Endothelial cell of umbilical vein (primary cell): ENCODE measurements around the gene ERGIC1. TPM values are rescaled to one million over a fixed set of nuclear protein-coding genes. Genes with fewer than 3 reads are reported as not detected.

Source experiments
- BruUV-seq: library from RNA; stranded (reverse); fragments of 400-500 nt; replicated peaks from 2 replicates; lab custom pipeline; 2021; lab: Mats Ljungman, UMichigan
- CTCF ChIA-PET: fragments of 300-600, 350-600 bp; sonication (Branson Sonifier 250); formaldehyde crosslinking; loops from one replicate; lab custom pipeline; 2021; ENCODE audit warnings: antibody characterized with exemption, inconsistent platforms; lab: Charles Lee
- POLR2A ChIA-PET: fragments of 300-600, 350-600 bp; sonication (Branson Sonifier 250); formaldehyde crosslinking; loops from one replicate; lab custom pipeline; 2021; ENCODE audit warnings: antibody characterized with exemption, inconsistent platforms; lab: Charles Lee
- DNase-seq: peaks from one replicate; pipeline ENCODE4 v3.0.0-alpha.2; 2011; ENCODE audit warnings: low read depth, low spot score
- FAIRE-seq: peaks from 2 replicates; lab custom pipeline; 2011; peaks lifted over from hg19 to GRCh38; lab: Jason Lieb, UNC
- H2AFZ ChIP-seq: 2 replicates; pipeline ENCODE4 v1.6.0; 2012; ENCODE audit warnings: low read depth, low read length, control low read depth, inconsistent platforms
- H3K27ac ChIP-seq: 2 replicates; pipeline ENCODE4 v1.5.1; 2011; ENCODE audit warnings: low read depth, mild to moderate bottlenecking, control low read depth, low read length, moderate library complexity; ENCODE audit not compliant: insufficient read depth
- H3K27me3 ChIP-seq, 2 experiments: 2 replicates each; pipeline versions ENCODE4 v1.6.0 to v1.6.1; 2011; ENCODE audit warnings: low read length in 2 of 2, mixed read lengths in 1 of 2; ENCODE audit not compliant: control insufficient read depth in 2 of 2, insufficient read depth in 2 of 2
- H3K36me3 ChIP-seq, 2 experiments: 2 replicates in 1 of 2; 3 replicates in 1 of 2; pipeline ENCODE4 v1.5.1; 2011; ENCODE audit warnings: low read length in 2 of 2, mild to moderate bottlenecking in 1 of 2, moderate library complexity in 1 of 2; ENCODE audit not compliant: control insufficient read depth in 2 of 2, insufficient read depth in 2 of 2; ENCODE audit errors: extremely low read depth in 1 of 2
- H3K4me1 ChIP-seq: 3 replicates; pipeline ENCODE4 v1.5.1; 2011; ENCODE audit warnings: mild to moderate bottlenecking, low read length; ENCODE audit not compliant: control insufficient read depth, insufficient read depth; ENCODE audit errors: extremely low read depth
- H3K4me2 ChIP-seq: 2 replicates; pipeline ENCODE4 v1.6.1; 2011; ENCODE audit warnings: low read length, control low read depth, mixed read lengths; ENCODE audit not compliant: insufficient read depth
- H3K4me3 ChIP-seq, 3 experiments: fragments of 200-600 bp in 1 of 3; sonication (generic), shearing (Covaris generic) in 1 of 3; replicated peaks in 1 of 3; 2 replicates each; pipeline ENCODE4 v1.5.1; 2011 to 2016; ENCODE audit warnings: control low read depth in 3 of 3, low read length in 3 of 3, mild to moderate bottlenecking in 2 of 3, inconsistent platforms in 1 of 3, low read depth in 1 of 3, moderate library complexity in 1 of 3; ENCODE audit not compliant: insufficient read depth in 1 of 3
- H3K79me2 ChIP-seq: 2 replicates; pipeline ENCODE4 v1.6.0; 2012; ENCODE audit warnings: low read length, inconsistent platforms; ENCODE audit not compliant: control insufficient read depth, insufficient read depth
- H3K9ac ChIP-seq: replicated peaks from 2 replicates; pipeline ENCODE3; 2011; ENCODE audit warnings: low read length, control low read depth; ENCODE audit not compliant: insufficient read depth; ENCODE audit errors: extremely low read depth
- H3K9me1 ChIP-seq: replicated peaks from 3 replicates; pipeline ENCODE4 v1.6.0; 2011; ENCODE audit warnings: mild to moderate bottlenecking, low read length; ENCODE audit not compliant: control insufficient read depth, insufficient read depth; ENCODE audit errors: extremely low read depth
- H3K9me3 ChIP-seq: replicated peaks from 2 replicates; pipeline ENCODE4 v1.5.1; 2012; ENCODE audit warnings: low read length, inconsistent platforms; ENCODE audit not compliant: control insufficient read depth, insufficient read depth
- H4K20me1 ChIP-seq: replicated peaks from 2 replicates; pipeline ENCODE3; 2011; ENCODE audit warnings: mild to moderate bottlenecking, low read length; ENCODE audit not compliant: control insufficient read depth, insufficient read depth; ENCODE audit errors: extremely low read depth
- EZH2 ChIP-seq: IDR thresholded peaks from 2 replicates; pipeline ENCODE4 v1.6.1; 2012; ENCODE audit warnings: borderline replicate concordance, low read depth, mild to moderate bottlenecking, moderate library complexity, low read length, inconsistent platforms; ENCODE audit not compliant: severe bottlenecking
- FOS ChIP-seq: IDR thresholded peaks from 2 replicates; pipeline ENCODE4 v1.6.1; 2011; ENCODE audit warnings: mild to moderate bottlenecking, low read length, moderate library complexity, borderline replicate concordance; ENCODE audit not compliant: insufficient read depth
- GATA2 ChIP-seq: IDR thresholded peaks from 2 replicates; pipeline ENCODE4 v1.7.0; 2011; ENCODE audit warnings: low read depth, mild to moderate bottlenecking, moderate library complexity, mixed read lengths, low read length; ENCODE audit not compliant: insufficient read length, insufficient read depth
- JUN ChIP-seq: IDR thresholded peaks from 2 replicates; pipeline ENCODE4 v1.6.1; 2011; ENCODE audit warnings: borderline replicate concordance, low read depth; ENCODE audit not compliant: insufficient read length, insufficient read depth
- MYC ChIP-seq: IDR thresholded peaks from one replicate; pipeline ENCODE4 v1.6.1; 2011; ENCODE audit warnings: mild to moderate bottlenecking, low read depth, low read length
- POLR2A ChIP-seq: IDR thresholded peaks from 2 replicates; pipeline ENCODE4 v1.6.1; 2012; ENCODE audit warnings: low read depth, mild to moderate bottlenecking, control low read depth, low read length
- POLR2AphosphoS5 ChIP-seq: IDR thresholded peaks from 2 replicates; pipeline ENCODE4 v1.6.1; 2012; ENCODE audit warnings: low read depth, mild to moderate bottlenecking, control low read depth, low read length, moderate library complexity; ENCODE audit not compliant: insufficient read depth
- dilution Hi-C: fragments of 300-500 bp; cut with MboI; formaldehyde crosslinking; loops from one replicate; pipeline ENCODE4 v1.15.0; 2019; ENCODE audit warnings: low sequenced_read_pairs; ENCODE audit not compliant: extremely low pct_ligation_motif_present
- intact Hi-C: fragments of 100-400 bp; cut with micrococcal nuclease; formaldehyde crosslinking; loops from one replicate; pipeline ENCODE4 v1.10.0; 2022
- polyA plus RNA-seq, 4 experiments: library from polyadenylated mRNA; depleted of rRNA in 3 of 4; stranded (reverse) in 3 of 4; unstranded in 1 of 4; fragments of >200 nt; gene quantifications; 2 replicates each; pipeline versions ENCODE4 v1.2.1 to v1.2.3, GENCODE V29; 2011 to 2012; ENCODE audit warnings: missing spikeins in 1 of 4
- total RNA-seq: library from RNA; stranded (reverse); gene quantifications from 2 replicates; pipeline ENCODE4 v1.2.3, GENCODE V29; 2021
- TF ChIP-seq, protein P1 (sequence below), 2 donors: IDR thresholded peaks; 1 replicate in 1 of 2; 2 replicates in 1 of 2; pipeline ENCODE4 v1.5.1; 2011; ENCODE audit warnings: low read length in 2 of 2, mild to moderate bottlenecking in 2 of 2, moderate library complexity in 2 of 2, control low read depth in 1 of 2, inconsistent platforms in 1 of 2, low read depth in 1 of 2; ENCODE audit not compliant: insufficient read depth in 1 of 2; ENCODE audit errors: extremely low read depth in 1 of 2
- TF ChIP-seq, protein P2 (sequence below): IDR thresholded peaks from 2 replicates; pipeline ENCODE4 v1.6.1; 2011; ENCODE audit not compliant: insufficient read depth, insufficient read length

ERGIC1 gene
- total and polyA plus RNA-seq, 2 donors (not counting 3 experiments of a cell fraction or from before 2014, with no cell fraction given), result 105 to 109 TPM

DNA sequence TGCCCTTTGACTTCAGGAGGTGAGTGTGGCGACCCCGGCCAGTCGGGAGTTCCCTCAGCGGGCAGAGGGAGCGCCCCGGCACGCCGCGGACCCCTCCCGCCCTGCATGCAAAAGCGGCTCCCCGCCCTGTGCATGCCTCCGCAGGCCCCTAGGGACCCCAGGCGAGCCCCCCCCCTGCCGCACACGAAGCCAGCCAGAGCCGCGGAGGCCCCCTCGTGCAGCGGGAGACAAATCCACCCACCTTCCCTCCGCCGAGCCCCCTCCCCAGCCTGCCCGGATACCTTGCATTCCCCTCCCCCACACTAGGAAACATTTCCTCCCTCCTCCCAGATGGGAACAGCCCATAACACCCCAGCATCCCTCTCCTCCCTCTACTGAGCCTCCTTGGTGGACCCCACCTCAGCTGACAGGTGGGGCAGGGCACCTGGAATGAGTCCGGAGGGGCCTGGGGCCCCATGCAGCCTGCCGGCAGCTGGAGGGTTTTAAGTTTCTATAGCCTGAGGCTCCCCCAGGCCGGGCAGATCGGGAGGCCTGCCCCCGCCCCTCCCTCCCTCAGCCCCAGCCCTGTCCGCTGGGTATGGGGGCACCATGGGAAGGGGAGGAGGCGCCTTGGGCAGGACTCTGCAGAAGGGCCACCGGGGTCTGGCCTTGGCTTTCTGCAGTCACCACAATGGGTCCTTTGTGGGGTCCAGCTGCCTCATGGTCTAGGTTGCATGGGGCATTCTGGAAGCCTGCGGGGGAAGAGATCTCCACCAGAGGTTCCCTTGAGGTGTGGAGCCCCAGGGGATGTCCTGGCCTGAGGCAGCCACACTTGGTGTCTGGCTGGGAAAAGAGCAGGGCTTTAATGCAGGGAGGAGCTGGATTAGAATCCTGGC is 601 bp downstream of the ERGIC1 start:
- no peaks in the 10 kb centered on the region for H3K36me3 ChIP-seq
- H3K4me1 ChIP-seq, result peaks cover 12% of the 10 kb centered on the region
- BruUV-seq, result no TSS peak
- no peaks in the 10 kb centered on the region for H3K9me1 ChIP-seq
- H3K9ac ChIP-seq, result peak overlapping the region; percentile 73
- ChIA-PET CTCF (interaction anchor here (0.8 to 1.6 kb wide), 9 partner anchors 13 to 120 kb away, joined by 3 to 6 read pairs (median 5); partner anchors contain the start of gene DUSP1), POLR2A (interaction anchor here (0.6 kb wide), 1 partner anchor 17 kb away, joined by 8 read pairs; no protein-coding TSS in a partner anchor)
- intact Hi-C loops, result loop anchor here (1.0 to 2.0 kb wide), 7 partner anchors 12 to 118 kb away; no protein-coding TSS in a partner anchor
- H4K20me1 ChIP-seq, result no peaks in the 10 kb centered on the region
- dilution Hi-C loops, result no loop called here
- no peak for FAIRE-seq
- H3K4me3 ChIP-seq, result peak overlapping the region; percentile 80 to 96 (median 80)
- peak overlapping the region; percentile 52 for H3K27ac ChIP-seq
- peak overlapping the region; percentile 85 for H3K4me2 ChIP-seq
- no peaks in the 10 kb centered on the region for H3K27me3 ChIP-seq
- no peak for TF ChIP-seq MYC
- TF ChIP-seq EZH2, result no peak
- TF ChIP-seq FOS, result no peak
- TF ChIP-seq POLR2A, result no peak
- no peak for TF ChIP-seq POLR2AphosphoS5
- TF ChIP-seq JUN, result no peak
- TF ChIP-seq, protein P1, sequence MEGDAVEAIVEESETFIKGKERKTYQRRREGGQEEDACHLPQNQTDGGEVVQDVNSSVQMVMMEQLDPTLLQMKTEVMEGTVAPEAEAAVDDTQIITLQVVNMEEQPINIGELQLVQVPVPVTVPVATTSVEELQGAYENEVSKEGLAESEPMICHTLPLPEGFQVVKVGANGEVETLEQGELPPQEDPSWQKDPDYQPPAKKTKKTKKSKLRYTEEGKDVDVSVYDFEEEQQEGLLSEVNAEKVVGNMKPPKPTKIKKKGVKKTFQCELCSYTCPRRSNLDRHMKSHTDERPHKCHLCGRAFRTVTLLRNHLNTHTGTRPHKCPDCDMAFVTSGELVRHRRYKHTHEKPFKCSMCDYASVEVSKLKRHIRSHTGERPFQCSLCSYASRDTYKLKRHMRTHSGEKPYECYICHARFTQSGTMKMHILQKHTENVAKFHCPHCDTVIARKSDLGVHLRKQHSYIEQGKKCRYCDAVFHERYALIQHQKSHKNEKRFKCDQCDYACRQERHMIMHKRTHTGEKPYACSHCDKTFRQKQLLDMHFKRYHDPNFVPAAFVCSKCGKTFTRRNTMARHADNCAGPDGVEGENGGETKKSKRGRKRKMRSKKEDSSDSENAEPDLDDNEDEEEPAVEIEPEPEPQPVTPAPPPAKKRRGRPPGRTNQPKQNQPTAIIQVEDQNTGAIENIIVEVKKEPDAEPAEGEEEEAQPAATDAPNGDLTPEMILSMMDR (IDR thresholded peaks at IDR 0.05; ENCODE audit: extremely low read depth in 1 of 2, insufficient read depth in 1 of 2, low read depth in 1 of 2, low read length in 2 of 2), result no peak
- TF ChIP-seq GATA2, result no peak
- TF ChIP-seq, protein P2, sequence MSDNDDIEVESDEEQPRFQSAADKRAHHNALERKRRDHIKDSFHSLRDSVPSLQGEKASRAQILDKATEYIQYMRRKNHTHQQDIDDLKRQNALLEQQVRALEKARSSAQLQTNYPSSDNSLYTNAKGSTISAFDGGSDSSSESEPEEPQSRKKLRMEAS, result no peak
- peak overlapping the region; percentile 63 for H2AFZ ChIP-seq
- H3K79me2 ChIP-seq, result peaks cover 45% of the 10 kb centered on the region
- no peak for DNase-seq
- no peaks in the 10 kb centered on the region for H3K9me3 ChIP-seq
